ENCODE results near the gene EDDM3A.
"Not testable (repeated sequence)": the region's sequence is repeated elsewhere in the genome, so short reads cannot be mapped to it uniquely, and the experiment has no call there.

- not testable (repeated sequence) for TF ChIP-seq CTCF, POLR2A (IDR thresholded peaks at IDR 0.05)
Measured at GRCh38 chr14:20726121-20726520, 19.6 kb upstream of the EDDM3A start.

Data from tibial nerve (tissue), 3 donors.